H1 (cell line): Measurements from ENCODE around the gene NSD2. TPM values are rescaled to one million over a fixed set of nuclear protein-coding genes. Genes with fewer than 3 reads are reported as not detected.

Experiments
- CTCF ChIA-PET: fragments of 300-600 bp; sonication (Branson Sonifier 250); formaldehyde crosslinking; loops from one replicate; lab custom pipeline; 2021; ENCODE audit not compliant: partially characterized antibody; lab: Charles Lee
- POLR2A ChIA-PET: fragments of 300-600 bp; sonication (Branson Sonifier 250); formaldehyde crosslinking; loops from one replicate; lab custom pipeline; 2021; ENCODE audit warnings: inconsistent platforms; ENCODE audit not compliant: partially characterized antibody; lab: Charles Lee
- DNase-seq, 2 experiments: peaks; one replicate each; pipeline versions ENCODE4 v3.0.0 to v3.0.0-alpha.2; 2010 to 2022; ENCODE audit warnings: low spot score in 2 of 2, low read depth in 1 of 2, mixed read lengths in 1 of 2
- FAIRE-seq: peaks from 2 replicates; lab custom pipeline; 2011; peaks lifted over from hg19 to GRCh38; lab: Jason Lieb, UNC
- H2AFZ ChIP-seq: 2 replicates; pipeline ENCODE4 v1.8.1; 2012; ENCODE audit warnings: low read length, inconsistent platforms
- H2AK5ac ChIP-seq: 2 replicates; pipeline ENCODE4 v1.6.1; 2013; ENCODE audit warnings: low read depth, low read length
- H2BK120ac ChIP-seq: replicated peaks from 2 replicates; pipeline ENCODE3; 2013; ENCODE audit warnings: low read depth, low read length, inconsistent platforms
- H2BK12ac ChIP-seq: 2 replicates; pipeline ENCODE4 v1.6.1; 2013; ENCODE audit warnings: low read depth, low read length
- H2BK15ac ChIP-seq: 2 replicates; pipeline ENCODE4 v1.6.1; 2013; ENCODE audit warnings: low read length
- H2BK20ac ChIP-seq: 2 replicates; pipeline ENCODE4 v1.6.1; 2013; ENCODE audit warnings: low read length
- H2BK5ac ChIP-seq: 2 replicates; pipeline ENCODE4 v1.6.1; 2013; ENCODE audit warnings: low read depth, low read length
- H3K14ac ChIP-seq: 2 replicates; pipeline ENCODE4 v1.6.1; 2013; ENCODE audit warnings: inconsistent platforms; ENCODE audit not compliant: insufficient read length
- H3K18ac ChIP-seq: 2 replicates; pipeline ENCODE4 v1.6.1; 2013; ENCODE audit warnings: low read length; ENCODE audit errors: extremely low read depth
- H3K23ac ChIP-seq: 2 replicates; pipeline ENCODE4 v1.6.1; 2013; ENCODE audit warnings: inconsistent platforms; ENCODE audit not compliant: insufficient read length
- H3K23me2 ChIP-seq: 2 replicates; pipeline ENCODE4 v1.6.1; 2013; ENCODE audit warnings: low read depth, low read length
- H3K27ac ChIP-seq: 2 replicates; pipeline ENCODE4 v1.6.1; 2011; ENCODE audit warnings: low read depth, low read length, inconsistent platforms
- H3K27me3 ChIP-seq, 4 experiments: replicated peaks in 1 of 4; 1 replicate in 1 of 4; 2 replicates in 3 of 4; pipeline versions ENCODE4 v1.6.1 to v1.8.1; 2011 to 2013; ENCODE audit warnings: low read length in 3 of 4, mild to moderate bottlenecking in 3 of 4, inconsistent platforms in 2 of 4, mixed read lengths in 2 of 4, moderate library complexity in 1 of 4; ENCODE audit not compliant: control insufficient read depth in 3 of 4, insufficient read depth in 3 of 4; ENCODE audit errors: extremely low read depth in 1 of 4
- H3K36me3 ChIP-seq, 4 experiments: 2 replicates each; pipeline versions ENCODE4 v1.6.1 to v1.8.1; 2011 to 2013; ENCODE audit warnings: mild to moderate bottlenecking in 4 of 4, low read length in 3 of 4, moderate library complexity in 2 of 4, control low read depth in 1 of 4, inconsistent platforms in 1 of 4; ENCODE audit not compliant: insufficient read depth in 4 of 4, control insufficient read depth in 2 of 4
- H3K4ac ChIP-seq: replicated peaks from 2 replicates; pipeline ENCODE3; 2013; ENCODE audit warnings: low read length, low read depth, mixed read lengths, inconsistent platforms; ENCODE audit not compliant: insufficient read length
- H3K4me1 ChIP-seq, 4 experiments: replicated peaks in 1 of 4; 1 replicate in 1 of 4; 2 replicates in 3 of 4; pipeline versions ENCODE4 v1.6.1 to v1.8.1; 2011 to 2013; ENCODE audit warnings: low read length in 3 of 4, inconsistent platforms in 2 of 4, mixed read lengths in 1 of 4; ENCODE audit not compliant: insufficient read depth in 4 of 4, control insufficient read depth in 3 of 4
- H3K4me2 ChIP-seq, 2 experiments: 2 replicates each; pipeline versions ENCODE4 v1.6.1 to v1.8.1; 2011 to 2013; ENCODE audit warnings: low read depth in 2 of 2, low read length in 2 of 2, control low read depth in 1 of 2, inconsistent platforms in 1 of 2, mild to moderate bottlenecking in 1 of 2; ENCODE audit not compliant: insufficient read depth in 1 of 2
- H3K4me3 ChIP-seq, 4 experiments: fragments of 200-600, 300-600 bp in 1 of 4; sonication (generic), shearing (Covaris generic), sonication (Bioruptor Twin) in 1 of 4; 2 replicates each; pipeline versions ENCODE4 v1.5.1 to v1.8.1; 2011 to 2016; ENCODE audit warnings: low read length in 4 of 4, low read depth in 3 of 4, control low read depth in 2 of 4, inconsistent platforms in 2 of 4, mild to moderate bottlenecking in 2 of 4, mixed read lengths in 1 of 4, moderate library complexity in 1 of 4; ENCODE audit not compliant: insufficient read depth in 2 of 4; ENCODE audit errors: extremely low read depth in 1 of 4
- H3K56ac ChIP-seq: replicated peaks from 2 replicates; pipeline ENCODE3; 2013; ENCODE audit warnings: low read depth, mild to moderate bottlenecking, mixed read lengths, low read length, inconsistent platforms; ENCODE audit not compliant: insufficient read length
- H3K79me1 ChIP-seq: 2 replicates; pipeline ENCODE4 v1.6.1; 2013; ENCODE audit warnings: low read depth, low read length, control low read depth
- H3K79me2 ChIP-seq, 2 experiments: 2 replicates each; pipeline versions ENCODE4 v1.6.1 to v1.8.1; 2012 to 2013; ENCODE audit warnings: low read length in 2 of 2, mild to moderate bottlenecking in 2 of 2, inconsistent platforms in 1 of 2; ENCODE audit not compliant: insufficient read depth in 2 of 2, control insufficient read depth in 1 of 2
- H3K9ac ChIP-seq, 4 experiments: replicated peaks in 1 of 4; 1 replicate in 1 of 4; 2 replicates in 3 of 4; pipeline versions ENCODE4 v1.6.1 to v1.8.1; 2011 to 2013; ENCODE audit warnings: low read depth in 3 of 4, low read length in 3 of 4, control low read depth in 2 of 4, mild to moderate bottlenecking in 2 of 4, moderate library complexity in 2 of 4, inconsistent platforms in 1 of 4; ENCODE audit errors: extremely low read depth in 1 of 4
- H3K9me3 ChIP-seq, 2 experiments: 2 replicates each; pipeline versions ENCODE4 v1.6.1 to v1.8.1; 2012 to 2013; ENCODE audit warnings: mild to moderate bottlenecking in 2 of 2, moderate library complexity in 2 of 2, control low read depth in 1 of 2, inconsistent platforms in 1 of 2, low read depth in 1 of 2, low read length in 1 of 2, mixed read lengths in 1 of 2; ENCODE audit not compliant: insufficient read depth in 2 of 2
- H4K20me1 ChIP-seq, 2 experiments: replicated peaks in 1 of 2; 2 replicates each; pipeline versions ENCODE3 to v1.8.1; 2011 to 2013; ENCODE audit warnings: inconsistent platforms in 2 of 2, low read length in 2 of 2, mild to moderate bottlenecking in 1 of 2; ENCODE audit not compliant: insufficient read depth in 2 of 2, control insufficient read depth in 1 of 2
- H4K5ac ChIP-seq: 2 replicates; pipeline ENCODE4 v1.6.1; 2013; ENCODE audit warnings: low read length, low read depth, mixed read lengths, inconsistent platforms; ENCODE audit not compliant: insufficient read length
- H4K8ac ChIP-seq: 2 replicates; pipeline ENCODE4 v1.8.0; 2013; ENCODE audit warnings: mild to moderate bottlenecking, moderate library complexity, low read length, inconsistent platforms; ENCODE audit not compliant: insufficient read depth; ENCODE audit errors: extremely low read depth
- H4K91ac ChIP-seq: replicated peaks from 2 replicates; pipeline ENCODE3; 2013; ENCODE audit warnings: low read length, mixed read lengths, inconsistent platforms; ENCODE audit not compliant: insufficient read length
- BRCA1 ChIP-seq: IDR thresholded peaks from 2 replicates; pipeline ENCODE4 v1.6.1; 2012; ENCODE audit warnings: low read depth, low read length, improper control_type of control experiment
- CHD1 ChIP-seq: IDR thresholded peaks from 2 replicates; pipeline ENCODE4 v1.6.1; 2012; ENCODE audit warnings: low read depth, low read length, improper control_type of control experiment
- EP300 ChIP-seq, 2 experiments: IDR thresholded peaks; 1 replicate in 1 of 2; 2 replicates in 1 of 2; pipeline ENCODE4 v1.6.1; 2011 to 2012; ENCODE audit warnings: low read depth in 2 of 2, low read length in 2 of 2, mild to moderate bottlenecking in 2 of 2, borderline replicate concordance in 1 of 2, inconsistent platforms in 1 of 2, moderate library complexity in 1 of 2
- JUND ChIP-seq: IDR thresholded peaks from 2 replicates; pipeline ENCODE4 v1.6.1; 2011; ENCODE audit warnings: mild to moderate bottlenecking, improper control_type of control experiment, low read length
- MAFK ChIP-seq: IDR thresholded peaks from 2 replicates; pipeline ENCODE4 v1.6.1; 2012; ENCODE audit warnings: low read depth, mild to moderate bottlenecking, improper control_type of control experiment, low read length
- NRF1 ChIP-seq: IDR thresholded peaks from 2 replicates; pipeline ENCODE4 v1.6.1; 2011; ENCODE audit warnings: mild to moderate bottlenecking, low read depth, low read length, improper control_type of control experiment
- SIN3A ChIP-seq, 2 experiments: IDR thresholded peaks in 1 of 2; conservative IDR thresholded peaks in 1 of 2; 2 replicates each; pipeline ENCODE4 v1.6.1; 2011 to 2012; ENCODE audit warnings: low read length in 2 of 2, improper control_type of control experiment in 1 of 2, low read depth in 1 of 2, mild to moderate bottlenecking in 1 of 2
- SP4 ChIP-seq: IDR thresholded peaks from 2 replicates; pipeline ENCODE4 v1.6.1; 2012; ENCODE audit warnings: low read length, inconsistent platforms
- TBP ChIP-seq: IDR thresholded peaks from 2 replicates; pipeline ENCODE4 v1.6.1; 2011; ENCODE audit warnings: low read depth, low read length, improper control_type of control experiment
- WGBS, 2 experiments: shearing (Covaris generic) in 1 of 2; methylation state at CpG; one replicate each; pipeline versions ENCODE4 v1.1.6 to v1.1.7; 2013 to 2015; ENCODE audit warnings: low lambda C conversion rate in 2 of 2, mixed read lengths in 2 of 2, inconsistent platforms in 1 of 2, low coverage in 1 of 2, missing lambda C conversion rate in 1 of 2; ENCODE audit not compliant: insufficient replicate concordance in 2 of 2, insufficient coverage in 1 of 2, insufficient read length in 1 of 2; ENCODE audit errors: extremely low coverage in 1 of 2, missing lambda C conversion rate in 1 of 2; 5-methylcytosine and 5-hydroxymethylcytosine counted together
- polyA plus RNA-seq, 7 experiments: library from polyadenylated mRNA; depleted of rRNA in 3 of 7; stranded (reverse) in 5 of 7; unstranded in 2 of 7; fragments of >200 nt in 5 of 7; fragments of 200-250 nt in 2 of 7; gene quantifications; 1 replicate in 5 of 7; 2 replicates in 1 of 7; 4 replicates in 1 of 7; pipeline versions ENCODE4 v1.2.1 to v1.2.3, GENCODE V29; 2011 to 2013; ENCODE audit warnings: missing spikeins in 2 of 7, mixed read lengths in 2 of 7
- total RNA-seq: library from RNA; stranded (reverse); fragmentation: NEBNext Ultra II Directional; extraction: Animal tissue kit (Norgen Biotek cat#: 25700); gene quantifications from 2 replicates; pipeline ENCODE4 v1.2.1, GENCODE V29; 2021
- TF ChIP-seq, protein P1 (sequence below): IDR thresholded peaks from 2 replicates; pipeline ENCODE4 v1.6.1; 2012; ENCODE audit warnings: low read length, inconsistent platforms
- TF ChIP-seq, protein P2 (sequence below): IDR thresholded peaks from 2 replicates; pipeline ENCODE4 v1.6.1; 2011; ENCODE audit warnings: low read depth, mild to moderate bottlenecking, low read length; ENCODE audit not compliant: insufficient read depth

Gene NSD2
- total and polyA plus RNA-seq, 2 of the 8 experiments (the other 6 are each of a cell fraction or from before 2014, with no cell fraction given), result 26.7 to 129 TPM

DNA sequence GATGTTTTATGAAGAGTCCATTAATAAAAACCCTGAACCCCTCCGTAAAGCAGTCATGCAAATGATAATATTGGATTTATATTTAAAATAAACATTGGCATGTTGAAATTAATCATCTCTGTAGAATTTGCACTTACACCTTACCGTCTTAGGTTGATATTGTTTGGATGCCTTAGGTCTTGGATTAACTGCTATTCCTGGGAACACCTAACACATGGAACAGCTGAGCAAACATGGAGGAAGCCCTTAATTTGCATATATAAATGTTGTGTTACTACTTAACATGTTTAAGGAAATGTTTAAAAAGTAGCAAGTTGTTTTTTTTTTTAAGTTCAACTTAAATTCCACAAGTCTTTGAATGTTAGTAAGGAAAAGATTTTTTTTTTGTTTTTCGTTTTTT lies 62.5 kb downstream of the NSD2 start:
- Histone ChIP-seq H2BK120ac (no peak overlapping the region), H4K5ac (no peak overlapping the region), H3K27ac (no peak overlapping the region), H3K4me2 (no peak overlapping the region), H2BK12ac (no peak overlapping the region), H2AK5ac (no peak overlapping the region), H2AFZ (no peak overlapping the region), H2BK5ac (no peak overlapping the region), H3K4me3 (no peak overlapping the region), H3K4ac (no peak overlapping the region), H3K23me2 (no peaks in the 10 kb centered on the region), H2BK15ac (no peak overlapping the region), H3K9me3 (no peaks in the 10 kb centered on the region), H3K18ac (no peak overlapping the region), H2BK20ac (no peak overlapping the region), H3K23ac (no peak overlapping the region), H3K27me3 (no peaks in the 10 kb centered on the region), H3K9ac (no peak overlapping the region), H3K56ac (no peak overlapping the region), H3K36me3 (peaks cover 8 to 38% (median 22%) of the 10 kb centered on the region in 4 experiments; a peak in 6 of 8 replicates), H3K79me2 (no peaks in the 10 kb centered on the region; a peak in 1 of 4 replicates), H3K4me1 (no peaks in the 10 kb centered on the region), H3K14ac (no peak overlapping the region), H4K20me1 (peaks cover 3 to 11% of the 10 kb centered on the region in 2 experiments), H3K79me1 (peaks cover 7% of the 10 kb centered on the region), H4K8ac (no peak overlapping the region), H4K91ac (no peak overlapping the region)
- ChIA-PET CTCF (interaction anchor here (0.8 to 2.1 kb wide), 3 partner anchors 23 to 351 kb away, joined by 3 to 5 read pairs (median 4); no protein-coding TSS in a partner anchor), POLR2A (no interaction called here)
- FAIRE-seq (no peak), DNase-seq (no peak)
- WGBS, 2 experiments, result 96% methylated on average over 3 of the region's 3 CpGs; no CpG with 5 or more reads in 1 of the 2 experiments
- TF ChIP-seq BRCA1 (no peak), EP300 (IDR thresholded peaks at IDR 0.05; ENCODE audit: borderline replicate concordance in 1 of 2, low read depth in 2 of 2, low read length in 2 of 2) (no peak), SIN3A (conservative IDR thresholded peaks at IDR 0.05 in 1 of 2, IDR thresholded peaks at IDR 0.05 in 1 of 2; ENCODE audit: low read depth in 1 of 2, low read length in 2 of 2) (no peak), SP4 (no peak), MAFK (no peak), JUND (no peak), NRF1 (no peak), TBP (no peak), CHD1 (no peak)
- TF ChIP-seq, protein P1, sequence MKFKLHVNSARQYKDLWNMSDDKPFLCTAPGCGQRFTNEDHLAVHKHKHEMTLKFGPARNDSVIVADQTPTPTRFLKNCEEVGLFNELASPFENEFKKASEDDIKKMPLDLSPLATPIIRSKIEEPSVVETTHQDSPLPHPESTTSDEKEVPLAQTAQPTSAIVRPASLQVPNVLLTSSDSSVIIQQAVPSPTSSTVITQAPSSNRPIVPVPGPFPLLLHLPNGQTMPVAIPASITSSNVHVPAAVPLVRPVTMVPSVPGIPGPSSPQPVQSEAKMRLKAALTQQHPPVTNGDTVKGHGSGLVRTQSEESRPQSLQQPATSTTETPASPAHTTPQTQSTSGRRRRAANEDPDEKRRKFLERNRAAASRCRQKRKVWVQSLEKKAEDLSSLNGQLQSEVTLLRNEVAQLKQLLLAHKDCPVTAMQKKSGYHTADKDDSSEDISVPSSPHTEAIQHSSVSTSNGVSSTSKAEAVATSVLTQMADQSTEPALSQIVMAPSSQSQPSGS, result no peak
- TF ChIP-seq, protein P2, sequence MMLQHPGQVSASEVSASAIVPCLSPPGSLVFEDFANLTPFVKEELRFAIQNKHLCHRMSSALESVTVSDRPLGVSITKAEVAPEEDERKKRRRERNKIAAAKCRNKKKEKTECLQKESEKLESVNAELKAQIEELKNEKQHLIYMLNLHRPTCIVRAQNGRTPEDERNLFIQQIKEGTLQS, result no peak
